ENCODE measurements around the gene IFI16. TPM values are rescaled to one million over a fixed set of nuclear protein-coding genes. Genes with fewer than 3 reads are reported as not detected.

The IFI16 gene
- total and polyA plus RNA-seq, 10 of the 15 experiments (the other 5 are each of a cell fraction or from before 2014, with no cell fraction given), result 120 to 375 (median 188) TPM

GRCh38 chr1:159012495-159012894, 2.8 kb downstream of the IFI16 start (continued):
- TF ChIP-seq, protein P1, sequence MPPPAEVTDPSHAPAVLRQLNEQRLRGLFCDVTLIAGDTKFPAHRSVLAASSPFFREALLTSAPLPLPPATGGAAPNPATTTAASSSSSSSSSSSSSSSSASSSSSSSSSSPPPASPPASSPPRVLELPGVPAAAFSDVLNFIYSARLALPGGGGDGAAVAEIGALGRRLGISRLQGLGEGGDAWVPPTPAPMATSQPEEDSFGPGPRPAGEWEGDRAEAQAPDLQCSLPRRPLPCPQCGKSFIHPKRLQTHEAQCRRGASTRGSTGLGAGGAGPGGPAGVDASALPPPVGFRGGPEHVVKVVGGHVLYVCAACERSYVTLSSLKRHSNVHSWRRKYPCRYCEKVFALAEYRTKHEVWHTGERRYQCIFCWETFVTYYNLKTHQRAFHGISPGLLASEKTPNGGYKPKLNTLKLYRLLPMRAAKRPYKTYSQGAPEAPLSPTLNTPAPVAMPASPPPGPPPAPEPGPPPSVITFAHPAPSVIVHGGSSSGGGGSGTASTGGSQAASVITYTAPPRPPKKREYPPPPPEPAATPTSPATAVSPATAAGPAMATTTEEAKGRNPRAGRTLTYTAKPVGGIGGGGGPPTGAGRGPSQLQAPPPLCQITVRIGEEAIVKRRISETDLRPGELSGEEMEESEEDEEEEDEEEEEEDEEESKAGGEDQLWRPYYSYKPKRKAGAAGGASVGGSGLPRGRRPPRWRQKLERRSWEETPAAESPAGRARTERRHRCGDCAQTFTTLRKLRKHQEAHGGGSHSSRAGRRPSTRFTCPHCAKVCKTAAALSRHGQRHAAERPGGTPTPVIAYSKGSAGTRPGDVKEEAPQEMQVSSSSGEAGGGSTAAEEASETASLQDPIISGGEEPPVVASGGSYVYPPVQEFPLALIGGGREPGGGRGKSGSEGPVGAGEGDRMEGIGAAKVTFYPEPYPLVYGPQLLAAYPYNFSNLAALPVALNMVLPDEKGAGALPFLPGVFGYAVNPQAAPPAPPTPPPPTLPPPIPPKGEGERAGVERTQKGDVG (CRISPR knock-in tag; IDR thresholded peaks at IDR 0.05), result no peak
- TF ChIP-seq SRF (IDR thresholded peaks at IDR 0.05; ENCODE audit: low read depth in 2 of 2, low read length in 2 of 2) (no peak), CREM (IDR thresholded peaks at IDR 0.05; ENCODE audit: low read depth) (no peak), ZNF592 (IDR thresholded peaks at IDR 0.05) (no peak), DPF2 (IDR thresholded peaks at IDR 0.05) (no peak), FOS (IDR thresholded peaks at IDR 0.05; ENCODE audit: borderline replicate concordance, extremely low read depth, insufficient read length) (no peak), GABPA (IDR thresholded peaks at IDR 0.05; ENCODE audit: low read depth) (no peak), NFYA (IDR thresholded peaks at IDR 0.05; ENCODE audit: borderline replicate concordance, low read depth, low read length) (no peak), SMAD5 (IDR thresholded peaks at IDR 0.05; ENCODE audit: low read depth) (no peak), MTA2 (IDR thresholded peaks at IDR 0.05; ENCODE audit: low read depth) (no peak), FOXM1 (IDR thresholded peaks at IDR 0.05; ENCODE audit: low read depth, low read length) (no peak), TARDBP (IDR thresholded peaks at IDR 0.05; ENCODE audit: borderline replicate concordance) (no peak), NFYB (IDR thresholded peaks at IDR 0.05; ENCODE audit: insufficient read depth, low read depth, low read length) (peak; percentile 58; the same call in 1 of the 2 replicates), ETV6 (conservative IDR thresholded peaks at IDR 0.05 in 1 of 2, IDR thresholded peaks at IDR 0.05 in 1 of 2; ENCODE audit: borderline replicate concordance in 1 of 2, low read depth in 1 of 2) (no peak), NBN (IDR thresholded peaks at IDR 0.05) (no peak)
- TF ChIP-seq, protein P2, sequence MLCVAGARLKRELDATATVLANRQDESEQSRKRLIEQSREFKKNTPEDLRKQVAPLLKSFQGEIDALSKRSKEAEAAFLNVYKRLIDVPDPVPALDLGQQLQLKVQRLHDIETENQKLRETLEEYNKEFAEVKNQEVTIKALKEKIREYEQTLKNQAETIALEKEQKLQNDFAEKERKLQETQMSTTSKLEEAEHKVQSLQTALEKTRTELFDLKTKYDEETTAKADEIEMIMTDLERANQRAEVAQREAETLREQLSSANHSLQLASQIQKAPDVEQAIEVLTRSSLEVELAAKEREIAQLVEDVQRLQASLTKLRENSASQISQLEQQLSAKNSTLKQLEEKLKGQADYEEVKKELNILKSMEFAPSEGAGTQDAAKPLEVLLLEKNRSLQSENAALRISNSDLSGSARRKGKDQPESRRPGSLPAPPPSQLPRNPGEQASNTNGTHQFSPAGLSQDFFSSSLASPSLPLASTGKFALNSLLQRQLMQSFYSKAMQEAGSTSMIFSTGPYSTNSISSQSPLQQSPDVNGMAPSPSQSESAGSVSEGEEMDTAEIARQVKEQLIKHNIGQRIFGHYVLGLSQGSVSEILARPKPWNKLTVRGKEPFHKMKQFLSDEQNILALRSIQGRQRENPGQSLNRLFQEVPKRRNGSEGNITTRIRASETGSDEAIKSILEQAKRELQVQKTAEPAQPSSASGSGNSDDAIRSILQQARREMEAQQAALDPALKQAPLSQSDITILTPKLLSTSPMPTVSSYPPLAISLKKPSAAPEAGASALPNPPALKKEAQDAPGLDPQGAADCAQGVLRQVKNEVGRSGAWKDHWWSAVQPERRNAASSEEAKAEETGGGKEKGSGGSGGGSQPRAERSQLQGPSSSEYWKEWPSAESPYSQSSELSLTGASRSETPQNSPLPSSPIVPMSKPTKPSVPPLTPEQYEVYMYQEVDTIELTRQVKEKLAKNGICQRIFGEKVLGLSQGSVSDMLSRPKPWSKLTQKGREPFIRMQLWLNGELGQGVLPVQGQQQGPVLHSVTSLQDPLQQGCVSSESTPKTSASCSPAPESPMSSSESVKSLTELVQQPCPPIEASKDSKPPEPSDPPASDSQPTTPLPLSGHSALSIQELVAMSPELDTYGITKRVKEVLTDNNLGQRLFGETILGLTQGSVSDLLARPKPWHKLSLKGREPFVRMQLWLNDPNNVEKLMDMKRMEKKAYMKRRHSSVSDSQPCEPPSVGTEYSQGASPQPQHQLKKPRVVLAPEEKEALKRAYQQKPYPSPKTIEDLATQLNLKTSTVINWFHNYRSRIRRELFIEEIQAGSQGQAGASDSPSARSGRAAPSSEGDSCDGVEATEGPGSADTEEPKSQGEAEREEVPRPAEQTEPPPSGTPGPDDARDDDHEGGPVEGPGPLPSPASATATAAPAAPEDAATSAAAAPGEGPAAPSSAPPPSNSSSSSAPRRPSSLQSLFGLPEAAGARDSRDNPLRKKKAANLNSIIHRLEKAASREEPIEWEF (IDR thresholded peaks at IDR 0.05; ENCODE audit: insufficient replicate concordance, low read depth, low read length), result no peak
- TF ChIP-seq, protein P3, sequence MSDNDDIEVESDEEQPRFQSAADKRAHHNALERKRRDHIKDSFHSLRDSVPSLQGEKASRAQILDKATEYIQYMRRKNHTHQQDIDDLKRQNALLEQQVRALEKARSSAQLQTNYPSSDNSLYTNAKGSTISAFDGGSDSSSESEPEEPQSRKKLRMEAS (IDR thresholded peaks at IDR 0.05; ENCODE audit: low read depth, low read length), result peak; percentile 9; the same call in 1 of the 2 replicates
